CD4-positive, alpha-beta T cell treated with Interleukin-4 for 1 hour (primary cell): ENCODE data around the gene PTPN23.
A peak's percentile ranks its signal among the peaks of the same experiment; 100 is the strongest.
"Not testable (repeated sequence)": the region's sequence is repeated elsewhere in the genome, so short reads cannot be mapped to it uniquely, and the experiment has no call there.

Source experiments
- DNase-seq, 2 donors: peaks; one replicate each; pipeline ENCODE4 v3.0.0-alpha.2; 2020 to 2022

Gene PTPN23, protein sequence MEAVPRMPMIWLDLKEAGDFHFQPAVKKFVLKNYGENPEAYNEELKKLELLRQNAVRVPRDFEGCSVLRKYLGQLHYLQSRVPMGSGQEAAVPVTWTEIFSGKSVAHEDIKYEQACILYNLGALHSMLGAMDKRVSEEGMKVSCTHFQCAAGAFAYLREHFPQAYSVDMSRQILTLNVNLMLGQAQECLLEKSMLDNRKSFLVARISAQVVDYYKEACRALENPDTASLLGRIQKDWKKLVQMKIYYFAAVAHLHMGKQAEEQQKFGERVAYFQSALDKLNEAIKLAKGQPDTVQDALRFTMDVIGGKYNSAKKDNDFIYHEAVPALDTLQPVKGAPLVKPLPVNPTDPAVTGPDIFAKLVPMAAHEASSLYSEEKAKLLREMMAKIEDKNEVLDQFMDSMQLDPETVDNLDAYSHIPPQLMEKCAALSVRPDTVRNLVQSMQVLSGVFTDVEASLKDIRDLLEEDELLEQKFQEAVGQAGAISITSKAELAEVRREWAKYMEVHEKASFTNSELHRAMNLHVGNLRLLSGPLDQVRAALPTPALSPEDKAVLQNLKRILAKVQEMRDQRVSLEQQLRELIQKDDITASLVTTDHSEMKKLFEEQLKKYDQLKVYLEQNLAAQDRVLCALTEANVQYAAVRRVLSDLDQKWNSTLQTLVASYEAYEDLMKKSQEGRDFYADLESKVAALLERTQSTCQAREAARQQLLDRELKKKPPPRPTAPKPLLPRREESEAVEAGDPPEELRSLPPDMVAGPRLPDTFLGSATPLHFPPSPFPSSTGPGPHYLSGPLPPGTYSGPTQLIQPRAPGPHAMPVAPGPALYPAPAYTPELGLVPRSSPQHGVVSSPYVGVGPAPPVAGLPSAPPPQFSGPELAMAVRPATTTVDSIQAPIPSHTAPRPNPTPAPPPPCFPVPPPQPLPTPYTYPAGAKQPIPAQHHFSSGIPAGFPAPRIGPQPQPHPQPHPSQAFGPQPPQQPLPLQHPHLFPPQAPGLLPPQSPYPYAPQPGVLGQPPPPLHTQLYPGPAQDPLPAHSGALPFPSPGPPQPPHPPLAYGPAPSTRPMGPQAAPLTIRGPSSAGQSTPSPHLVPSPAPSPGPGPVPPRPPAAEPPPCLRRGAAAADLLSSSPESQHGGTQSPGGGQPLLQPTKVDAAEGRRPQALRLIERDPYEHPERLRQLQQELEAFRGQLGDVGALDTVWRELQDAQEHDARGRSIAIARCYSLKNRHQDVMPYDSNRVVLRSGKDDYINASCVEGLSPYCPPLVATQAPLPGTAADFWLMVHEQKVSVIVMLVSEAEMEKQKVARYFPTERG (N-terminal part only)

DNA sequence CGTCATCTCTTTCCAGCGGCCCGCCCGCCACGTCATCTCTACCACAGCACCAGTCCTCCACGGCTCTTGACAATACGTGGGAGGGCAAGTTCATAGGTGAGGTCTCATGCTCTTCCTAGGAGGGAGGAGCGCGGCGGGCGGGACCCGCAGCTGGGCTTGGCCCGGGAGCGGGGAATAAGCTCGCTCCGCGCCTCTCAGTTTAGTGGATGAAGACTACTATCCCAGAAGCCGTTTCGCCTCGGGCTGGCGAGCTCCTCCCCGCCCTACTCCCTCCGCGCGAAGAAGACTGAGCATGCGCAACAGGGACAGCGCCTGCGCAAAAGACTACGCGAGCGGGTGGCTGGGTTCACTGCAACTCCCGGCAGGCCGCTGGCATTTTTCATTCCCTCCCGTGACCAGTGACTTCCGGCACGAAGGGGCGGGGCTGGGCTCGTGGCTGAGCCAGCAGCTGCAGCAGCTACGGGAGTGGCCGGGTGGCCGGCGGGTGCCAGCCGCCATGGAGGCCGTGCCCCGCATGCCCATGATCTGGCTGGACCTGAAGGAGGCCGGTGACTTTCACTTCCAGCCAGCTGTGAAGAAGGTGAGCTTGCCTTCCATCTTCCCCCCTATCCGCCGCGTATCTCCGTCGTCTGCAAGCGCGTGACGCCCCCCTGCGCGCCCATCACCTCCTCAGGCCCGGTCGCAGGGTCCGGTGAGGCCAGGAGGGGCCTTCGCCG lies at the start of gene PTPN23:
Gene PTPN23, plus strand, starts transcription at position 421 of the 716 bp plus-strand sequence. Its CDS starts 76 bp downstream, at position 497.
- DNase-seq: peak; percentile 99

- DNase-seq: no peak
Measured at GRCh38 chr3:47333907-47334306, 46.9 kb upstream of the PTPN23 start.

DNA sequence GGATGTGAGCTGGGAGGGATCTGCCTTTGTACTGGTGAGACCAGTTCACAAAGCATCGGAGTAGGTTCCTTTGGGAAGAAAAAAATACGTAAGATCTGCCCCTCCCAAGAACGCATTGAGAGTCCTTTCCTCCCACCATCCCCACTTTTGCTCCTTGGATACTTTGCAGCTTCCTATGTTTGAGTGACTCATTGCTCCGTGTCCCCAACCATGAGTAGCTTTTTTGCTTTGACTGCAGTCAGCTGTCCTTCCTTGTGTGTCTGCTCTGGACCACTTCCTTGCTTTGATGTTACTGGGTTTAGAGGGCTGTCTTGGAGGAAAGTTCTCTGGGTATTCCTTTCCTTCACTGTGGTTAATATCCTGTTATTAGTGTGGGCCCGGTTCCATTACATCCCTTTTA lies 43.2 kb upstream of the PTPN23 start:
- DNase-seq: no peak

- no peak for DNase-seq
Measured at GRCh38 chr3:47339951-47340350, 40.9 kb upstream of the PTPN23 start.

GRCh38 chr3:47340866-47341265 lies 40.0 kb upstream of the PTPN23 start:
- DNase-seq: no peak

DNA sequence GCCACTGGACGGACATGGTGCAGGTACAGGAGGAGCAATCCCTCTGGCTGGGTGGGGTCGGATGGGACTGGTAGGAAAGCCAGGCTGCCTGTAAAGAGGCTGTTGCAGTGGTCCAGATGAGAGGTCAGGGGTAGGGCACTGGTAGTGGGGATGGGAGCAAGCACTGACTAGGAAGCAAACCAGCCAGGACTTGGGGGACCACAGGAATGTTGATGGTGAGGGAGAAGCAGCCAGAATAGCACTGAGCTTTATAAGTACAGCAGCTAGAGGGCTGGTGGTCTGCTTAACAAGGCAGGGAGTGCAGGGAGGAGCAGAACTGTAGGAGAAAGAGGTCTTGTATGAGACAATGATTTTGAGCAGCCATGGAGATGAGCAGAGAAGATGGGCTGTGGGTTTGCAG lies 38.7 kb upstream of the PTPN23 start:
- no peak for DNase-seq

- no peak for DNase-seq
Measured at GRCh38 chr3:47342812-47343211, 38.0 kb upstream of the PTPN23 start.

GRCh38 chr3:47343471-47343971 lies 37.3 kb upstream of the PTPN23 start:
- no peak for DNase-seq

GRCh38 chr3:47344971-47345370 lies 35.9 kb upstream of the PTPN23 start:
- DNase-seq: no peak

- peak in 1 of 2 donors; percentile 26 for DNase-seq
Measured at GRCh38 chr3:47347217-47347801, 33.5 kb upstream of the PTPN23 start.

DNA sequence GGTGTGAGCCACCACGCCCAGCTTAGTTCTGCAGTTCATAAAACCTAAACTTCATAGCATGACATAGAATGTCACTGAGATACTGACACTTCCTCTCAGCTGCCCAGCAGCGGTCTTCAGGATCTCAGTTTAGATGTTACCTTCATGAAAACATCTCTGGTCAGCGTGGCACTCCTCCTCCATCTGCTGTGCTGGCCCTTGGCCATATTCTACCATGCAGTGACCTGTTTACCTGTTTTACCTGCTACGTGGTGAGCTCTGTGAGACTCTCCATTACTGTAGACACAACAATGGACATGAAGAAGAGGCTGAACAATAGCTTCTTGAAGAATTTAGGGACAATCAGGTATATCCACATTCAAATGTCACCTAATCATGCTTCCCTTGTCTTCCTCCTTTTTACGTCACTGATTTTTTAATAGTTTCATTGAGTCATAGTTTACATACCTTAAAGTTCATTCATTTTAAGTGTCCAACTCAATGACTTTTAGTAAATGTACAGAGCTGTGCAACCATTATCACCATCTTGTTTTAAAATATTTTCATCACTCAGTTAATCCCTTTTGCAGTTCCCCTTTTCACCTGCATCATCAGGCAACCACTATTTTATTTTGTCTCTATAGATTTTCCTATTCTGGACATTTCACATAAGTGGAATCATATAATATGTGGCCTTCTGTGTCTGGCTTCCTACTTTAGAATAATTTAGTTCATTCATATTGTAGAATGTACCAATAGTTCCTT lies 32.2 kb upstream of the PTPN23 start:
- no peak for DNase-seq

- DNase-seq: no peak
Measured at GRCh38 chr3:47355010-47355409, 25.8 kb upstream of the PTPN23 start.

GRCh38 chr3:47356201-47356600 lies 24.6 kb upstream of the PTPN23 start:
- DNase-seq: no peak

DNA sequence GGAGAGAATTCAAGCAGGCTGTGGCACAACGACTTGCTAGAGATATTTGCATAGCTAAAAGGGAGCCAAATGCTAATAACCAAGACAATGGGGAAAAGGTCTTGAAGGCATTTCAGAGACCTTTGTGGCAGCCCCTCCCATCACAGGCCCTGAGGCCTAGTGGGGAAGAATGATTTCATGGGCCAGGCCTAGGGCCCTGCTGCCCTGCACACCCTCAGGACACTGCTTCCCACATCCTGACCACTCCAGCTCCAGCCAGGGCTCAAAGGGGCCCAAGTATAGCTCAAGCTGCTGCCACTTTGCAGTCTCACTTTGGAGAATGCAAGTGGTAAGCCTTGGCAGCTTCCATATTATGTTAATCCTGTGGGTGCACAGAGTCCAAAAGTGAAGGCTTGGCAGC lies 21.5 kb upstream of the PTPN23 start:
- no peak for DNase-seq

DNA sequence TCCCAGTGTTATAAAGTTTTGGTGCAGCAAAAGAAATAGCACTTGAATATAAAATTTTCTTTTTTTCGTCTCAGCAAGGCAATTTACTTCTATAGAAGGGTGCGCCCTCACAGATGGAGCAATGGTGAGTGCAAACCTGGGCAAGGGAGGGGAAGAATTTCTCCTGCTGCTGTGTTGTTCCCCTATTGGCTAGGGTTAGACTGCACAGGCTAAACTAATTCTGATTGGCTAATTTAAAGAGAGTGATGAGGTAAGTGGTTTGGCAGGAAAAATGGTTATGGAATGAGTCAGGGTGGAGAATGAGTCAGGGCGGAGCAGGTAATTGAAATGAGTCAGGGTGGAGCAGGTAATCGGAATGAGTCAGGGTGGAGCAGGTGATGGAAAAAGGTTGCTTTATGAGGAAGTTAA lies 20.7 kb upstream of the PTPN23 start:
- not testable (repeated sequence) for DNase-seq

GRCh38 chr3:47362701-47363100 lies 18.1 kb upstream of the PTPN23 start:
- DNase-seq: peak; percentile 37 to 38

- DNase-seq: no peak
Measured at GRCh38 chr3:47365213-47366153, 15.3 kb upstream of the PTPN23 start.

DNA sequence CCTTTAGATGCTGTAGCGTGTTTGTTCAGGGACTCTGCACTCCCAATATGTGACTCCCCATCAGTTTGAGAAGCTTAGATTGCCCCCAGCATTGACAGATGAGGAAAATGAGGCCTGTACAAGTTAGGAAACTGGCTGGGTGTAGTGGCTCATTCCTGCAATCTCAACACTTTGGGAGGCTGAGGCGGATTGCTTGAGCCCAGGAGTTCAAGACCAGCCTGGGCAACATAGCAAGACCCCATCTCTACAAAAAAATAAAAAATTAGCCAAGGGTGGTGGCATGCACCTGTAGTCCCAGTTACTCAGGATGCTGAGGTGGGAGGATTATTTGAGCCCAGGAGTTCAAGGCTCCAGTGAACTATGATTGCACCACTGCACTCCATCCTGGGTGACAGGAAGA lies 14.0 kb upstream of the PTPN23 start:
- no peak for DNase-seq

DNA sequence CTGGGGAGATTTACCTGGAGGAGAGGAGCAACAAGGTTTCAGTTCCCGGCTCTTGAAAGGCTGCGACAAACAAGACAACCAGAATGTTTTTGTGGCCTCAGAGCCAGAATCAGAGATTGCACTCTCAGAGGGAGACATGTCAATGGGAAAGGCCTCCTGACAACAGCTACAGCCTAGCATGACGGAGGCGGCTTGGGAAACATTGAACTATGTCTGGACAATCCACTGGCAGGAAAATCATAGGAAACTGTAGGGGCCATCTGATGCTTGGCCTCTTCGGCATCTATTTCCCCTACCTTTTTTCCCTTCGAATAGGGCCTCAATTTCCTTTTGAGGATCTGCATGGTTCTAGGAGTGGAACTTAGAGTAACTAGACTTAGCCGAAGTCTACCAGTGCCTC lies 13.2 kb upstream of the PTPN23 start:
- no peak for DNase-seq

- not testable (repeated sequence) for DNase-seq
Measured at GRCh38 chr3:47370020-47370419, 10.8 kb upstream of the PTPN23 start.
